ENCODE measurements around the gene LINC00305. TPM values are rescaled to one million over a fixed set of nuclear protein-coding genes. Genes with fewer than 3 reads are reported as not detected.

Gene LINC00305
- total and polyA plus RNA-seq, 2 of the 8 experiments (the other 6 are each of a cell fraction or from before 2014, with no cell fraction given), result not detected

DNA sequence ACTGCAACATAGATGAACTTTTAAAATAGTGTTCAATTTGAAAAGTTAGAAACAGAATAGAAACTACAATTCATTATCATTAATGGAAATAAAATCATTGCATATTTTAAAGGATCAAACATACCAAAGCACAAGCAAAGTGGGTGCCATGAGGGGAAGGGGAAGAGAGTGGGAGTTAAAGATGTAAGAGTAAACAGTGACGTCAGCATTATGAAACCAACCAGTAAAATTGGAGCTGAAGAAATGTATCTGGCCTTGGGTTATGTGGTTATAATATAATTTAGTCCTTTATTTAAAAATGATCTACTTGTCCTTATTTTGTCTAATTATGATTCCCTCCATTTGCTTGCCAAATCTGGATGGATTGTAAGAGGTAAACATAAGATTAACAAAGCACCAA lies 6.0 kb downstream of the LINC00305 start:
- no peak overlapping the region for H3K4me3 ChIP-seq (ENCODE audit: extremely low read depth in 1 of 4, insufficient read depth in 2 of 4, low read depth in 3 of 4, low read length in 4 of 4)
- H3K14ac ChIP-seq (ENCODE audit: insufficient read length), result no peak overlapping the region
- POLR2A ChIA-PET (ENCODE audit: partially characterized antibody), result no interaction called here
- no peaks in the 10 kb centered on the region for H3K79me1 ChIP-seq (ENCODE audit: low read depth, low read length)
- H3K4ac ChIP-seq (replicated peaks; ENCODE audit: insufficient read length, low read depth, low read length), result no peak overlapping the region
- DNase-seq (ENCODE audit: low read depth in 1 of 2, low spot score in 2 of 2) (no peak), FAIRE-seq (no peak)
- peaks cover 0 to 2% (median 0%) of the 10 kb centered on the region in 4 experiments; a peak in 1 of 7 replicates for H3K4me1 ChIP-seq (replicated peaks in 1 of 4; ENCODE audit: control insufficient read depth in 3 of 4, insufficient read depth in 4 of 4, low read length in 3 of 4)
- H4K5ac ChIP-seq (ENCODE audit: insufficient read length, low read depth, low read length), result no peak overlapping the region
- no peak overlapping the region for H2BK20ac ChIP-seq (ENCODE audit: low read length)
- no peak overlapping the region for H3K18ac ChIP-seq (ENCODE audit: extremely low read depth, low read length)
- H3K4me2 ChIP-seq (ENCODE audit: insufficient read depth in 1 of 2, low read depth in 2 of 2, low read length in 2 of 2), result no peak overlapping the region
- TF ChIP-seq POLR2A (IDR thresholded peaks at IDR 0.05; ENCODE audit: control extremely low read depth in 1 of 2, low read depth in 2 of 2, low read length in 2 of 2), result no peak
- no peak for TF ChIP-seq SIX5 (IDR thresholded peaks at IDR 0.05; ENCODE audit: low read depth, low read length)
- no peak for TF ChIP-seq TAF1 (IDR thresholded peaks at IDR 0.05; ENCODE audit: low read depth, low read length)
- TF ChIP-seq POLR2AphosphoS5 (IDR thresholded peaks at IDR 0.05; ENCODE audit: low read depth, low read length), result no peak
- TF ChIP-seq SIRT6 (IDR thresholded peaks at IDR 0.05; ENCODE audit: low read length), result no peak
- TF ChIP-seq YY1 (IDR thresholded peaks at IDR 0.05; ENCODE audit: low read depth, low read length), result no peak
- TF ChIP-seq CEBPB (IDR thresholded peaks at IDR 0.05; ENCODE audit: low read depth, low read length), result no peak
- no peak for TF ChIP-seq RFX5 (IDR thresholded peaks at IDR 0.05; ENCODE audit: borderline replicate concordance, low read depth, low read length)
- TF ChIP-seq CBX5 (IDR thresholded peaks at IDR 0.05; ENCODE audit: low read depth, low read length), result no peak
- no peak for TF ChIP-seq BACH1 (IDR thresholded peaks at IDR 0.05; ENCODE audit: low read length)
- TF ChIP-seq CTBP2 (IDR thresholded peaks at IDR 0.05; ENCODE audit: borderline replicate concordance, insufficient read depth, insufficient read length, low read length), result no peak
- H3K23me2 ChIP-seq (ENCODE audit: low read depth, low read length), result no peaks in the 10 kb centered on the region
- no peaks in the 10 kb centered on the region for H3K36me3 ChIP-seq (ENCODE audit: control insufficient read depth in 2 of 4, insufficient read depth in 4 of 4, low read length in 3 of 4)
- no peaks in the 10 kb centered on the region for H3K27me3 ChIP-seq (replicated peaks in 1 of 4; ENCODE audit: control insufficient read depth in 3 of 4, extremely low read depth in 1 of 4, insufficient read depth in 3 of 4, low read length in 3 of 4)
- WGBS, 2 experiments (ENCODE audit: extremely low coverage in 1 of 2, insufficient coverage in 1 of 2, insufficient read length in 1 of 2, insufficient replicate concordance in 2 of 2, low coverage in 1 of 2, low lambda C conversion rate in 2 of 2, missing lambda C conversion rate in 1 of 2), result 92% methylated on average over 1 of the region's 1 CpG; no CpG with 5 or more reads in 1 of the 2 experiments
- no peak overlapping the region for H2BK15ac ChIP-seq (ENCODE audit: low read length)
- no peak overlapping the region for H4K8ac ChIP-seq (ENCODE audit: extremely low read depth, insufficient read depth, low read length)
- no peaks in the 10 kb centered on the region for H4K20me1 ChIP-seq (replicated peaks in 1 of 2; ENCODE audit: control insufficient read depth in 1 of 2, insufficient read depth in 2 of 2, low read length in 2 of 2)
- no peaks in the 10 kb centered on the region for H3K79me2 ChIP-seq (ENCODE audit: control insufficient read depth in 1 of 2, insufficient read depth in 2 of 2, low read length in 2 of 2)
- CTCF ChIA-PET (ENCODE audit: partially characterized antibody), result no interaction called here
- no peak overlapping the region for H2BK5ac ChIP-seq (ENCODE audit: low read depth, low read length)
- H2BK12ac ChIP-seq (ENCODE audit: low read depth, low read length), result no peak overlapping the region
- H2BK120ac ChIP-seq (replicated peaks; ENCODE audit: low read depth, low read length), result no peak overlapping the region
- H3K9me3 ChIP-seq (ENCODE audit: insufficient read depth in 2 of 2, low read depth in 1 of 2, low read length in 1 of 2), result no peaks in the 10 kb centered on the region
- H3K27ac ChIP-seq (ENCODE audit: low read depth, low read length), result no peak overlapping the region
- no peak overlapping the region for H2AK5ac ChIP-seq (ENCODE audit: low read depth, low read length)
- H4K91ac ChIP-seq (replicated peaks; ENCODE audit: insufficient read length, low read length), result no peak overlapping the region
- no peak overlapping the region for H3K56ac ChIP-seq (replicated peaks; ENCODE audit: insufficient read length, low read depth, low read length)
- no peak overlapping the region for H2AFZ ChIP-seq (ENCODE audit: low read length)
- H3K23ac ChIP-seq (ENCODE audit: insufficient read length), result no peak overlapping the region
- no peak overlapping the region for H3K9ac ChIP-seq (replicated peaks in 1 of 4; ENCODE audit: extremely low read depth in 1 of 4, low read depth in 3 of 4, low read length in 3 of 4)
